Karpas-422 (cell line): ENCODE data around the gene RPAP2. TPM values are rescaled to one million over a fixed set of nuclear protein-coding genes. Genes with fewer than 3 reads are reported as not detected.

Source experiments
- DNase-seq: peaks from one replicate; pipeline ENCODE4 v3.0.0-alpha.2; 2015
- H2AFZ ChIP-seq: fragments of 200-600 bp; sonication (generic); 2 replicates; pipeline ENCODE4 v1.6.1; 2014; ENCODE audit warnings: antibody characterized with exemption, low read length, mixed read lengths
- H3K27ac ChIP-seq: fragments of 200-600 bp; sonication (generic); 2 replicates; pipeline ENCODE4 v1.5.1; 2014; ENCODE audit warnings: mild to moderate bottlenecking, low read length, moderate library complexity
- H3K27me3 ChIP-seq: fragments of 200-600 bp; sonication (generic); 2 replicates; pipeline ENCODE4 v1.6.1; 2014; ENCODE audit warnings: low read length, mixed read lengths
- H3K36me3 ChIP-seq: fragments of 200-600 bp; sonication (generic); 2 replicates; pipeline ENCODE4 v1.6.1; 2014; ENCODE audit warnings: low read length, mixed read lengths; ENCODE audit not compliant: insufficient read depth
- H3K4me1 ChIP-seq: fragments of 200-600 bp; sonication (generic); 2 replicates; pipeline ENCODE4 v1.6.1; 2014; ENCODE audit warnings: mild to moderate bottlenecking, low read length, mixed read lengths
- H3K4me2 ChIP-seq: fragments of 200-600 bp; sonication (generic); 2 replicates; pipeline ENCODE4 v1.6.1; 2014; ENCODE audit warnings: low read length, low read depth, mild to moderate bottlenecking; ENCODE audit not compliant: poor library complexity, severe bottlenecking
- H3K4me3 ChIP-seq: fragments of 200-600 bp; sonication (generic); 2 replicates; pipeline ENCODE4 v1.5.1; 2014; ENCODE audit warnings: mild to moderate bottlenecking, antibody characterized with exemption, low read length, mixed read lengths
- H3K79me2 ChIP-seq: fragments of 200-600 bp; sonication (generic); 2 replicates; pipeline ENCODE4 v1.6.1; 2014; ENCODE audit warnings: mild to moderate bottlenecking, low read length, mixed read lengths
- H3K9ac ChIP-seq: fragments of 200-600 bp; sonication (generic); 2 replicates; pipeline ENCODE4 v1.6.0; 2014; ENCODE audit warnings: low read length
- H3K9me2 ChIP-seq: fragments of 200-600 bp; sonication (generic), shearing (Covaris generic); replicated peaks from 2 replicates; pipeline ENCODE4 v1.6.0; 2014; ENCODE audit warnings: mild to moderate bottlenecking, low read length, moderate library complexity; ENCODE audit not compliant: insufficient read depth
- H3K9me3 ChIP-seq: fragments of 300-700, 200-600 bp; sonication (generic); 2 replicates; pipeline ENCODE4 v1.6.1; 2014; ENCODE audit warnings: low read length, mixed read lengths
- H4K20me1 ChIP-seq: fragments of 200-600 bp; sonication (generic); 2 replicates; pipeline ENCODE4 v1.6.1; 2014; ENCODE audit warnings: mild to moderate bottlenecking, antibody characterized with exemption, low read length, low read depth; ENCODE audit not compliant: insufficient read depth
- small RNA-seq: library from RNA; depleted of rRNA; stranded (forward); fragments of <200 nt; gene quantifications from one replicate; pipeline ENCODE3, GENCODE V24; 2014
- total RNA-seq: library from RNA; depleted of rRNA; stranded (reverse); fragments of >200 nt; shearing (Covaris generic); gene quantifications from 2 replicates; pipeline ENCODE4 v1.2.3, GENCODE V29; 2014; ENCODE audit warnings: low replicate concordance; rRNA removed

The RPAP2 gene
- total RNA-seq, 1 experiment from 2014 or later: 19.2 TPM

GRCh38 chr1:92446546-92446945, 147.7 kb downstream of the RPAP2 start:
- Histone ChIP-seq H3K4me2 (no peak overlapping the region), H3K27ac (no peak overlapping the region), H3K9me2 (no peaks in the 10 kb centered on the region), H3K27me3 (no peaks in the 10 kb centered on the region), H3K79me2 (no peaks in the 10 kb centered on the region), H3K4me3 (no peak overlapping the region), H3K9me3 (no peaks in the 10 kb centered on the region), H3K36me3 (no peaks in the 10 kb centered on the region), H3K9ac (no peak overlapping the region), H3K4me1 (no peaks in the 10 kb centered on the region), H2AFZ (no peak overlapping the region), H4K20me1 (no peaks in the 10 kb centered on the region)
- no peak for DNase-seq

GRCh38 chr1:92447033-92447681, 148.3 kb downstream of the RPAP2 start:
- Histone ChIP-seq H3K27ac (no peak overlapping the region), H2AFZ (no peak overlapping the region), H3K4me2 (no peak overlapping the region), H3K27me3 (no peaks in the 10 kb centered on the region), H3K36me3 (no peaks in the 10 kb centered on the region), H3K4me1 (no peaks in the 10 kb centered on the region), H3K9ac (no peak overlapping the region), H3K9me2 (no peaks in the 10 kb centered on the region), H3K9me3 (no peaks in the 10 kb centered on the region), H3K4me3 (no peak overlapping the region), H4K20me1 (no peaks in the 10 kb centered on the region), H3K79me2 (no peaks in the 10 kb centered on the region)
- DNase-seq: no peak

- no peaks in the 10 kb centered on the region for H3K79me2 ChIP-seq
- no peaks in the 10 kb centered on the region for H3K9me3 ChIP-seq
- H3K36me3 ChIP-seq: no peaks in the 10 kb centered on the region
- no peaks in the 10 kb centered on the region for H3K4me1 ChIP-seq
- no peak for DNase-seq
- H3K27me3 ChIP-seq: no peaks in the 10 kb centered on the region
- no peak overlapping the region for H2AFZ ChIP-seq
- no peak overlapping the region for H3K4me2 ChIP-seq
- no peak overlapping the region for H3K4me3 ChIP-seq
- no peaks in the 10 kb centered on the region for H3K9me2 ChIP-seq
- no peak overlapping the region for H3K27ac ChIP-seq
- H3K9ac ChIP-seq: no peak overlapping the region
- no peaks in the 10 kb centered on the region for H4K20me1 ChIP-seq
Observed at GRCh38 chr1:92447976-92448375, 149.1 kb downstream of the RPAP2 start.

Small RNA genes within 50 kb of the gene (small RNA-seq; reads per million reads assigned to genes)
- not detected for gene RN7SL824P

Other genes with a start within 250 kb of the RPAP2 start
- gene SETSIP, start 223.6 kb upstream of the RPAP2 start, total RNA-seq: 0.32 and 0.89 TPM in 2 replicates
- 0.29 and 0.86 TPM in 2 replicates for gene BTBD8, start 218.7 kb upstream of the RPAP2 start, total RNA-seq
- not detected in 2 replicates for gene C1orf146, start 81.1 kb upstream of the RPAP2 start, total RNA-seq
- gene GLMN, start 72 bp upstream of the RPAP2 start, total RNA-seq: 21.2 and 22.7 TPM in 2 replicates
- gene GFI1, start 187.9 kb downstream of the RPAP2 start, total RNA-seq: 10.2 and 10.8 TPM in 2 replicates